Keratinocyte (primary cell): ENCODE measurements around the gene GNAT2. TPM values are rescaled to one million over a fixed set of nuclear protein-coding genes. Genes with fewer than 3 reads are reported as not detected.

Experiments
- DNase-seq: peaks from one replicate; pipeline ENCODE4 v3.0.0-alpha.2; 2011; ENCODE audit warnings: low read depth, missing footprints, low spot score
- FAIRE-seq: peaks from 2 replicates; lab custom pipeline; 2011; peaks lifted over from hg19 to GRCh38; lab: Jason Lieb, UNC
- H2AFZ ChIP-seq: 2 replicates; pipeline ENCODE4 v1.6.0; 2012; ENCODE audit warnings: low read length, control low read depth, inconsistent platforms; ENCODE audit not compliant: control insufficient read depth
- H3K27ac ChIP-seq: 2 replicates; pipeline ENCODE4 v1.5.1; 2011; ENCODE audit warnings: low read length; ENCODE audit not compliant: control insufficient read depth, insufficient read depth
- H3K27me3 ChIP-seq: 3 replicates; pipeline ENCODE4 v1.6.0; 2011; ENCODE audit warnings: low read length; ENCODE audit not compliant: control insufficient read depth, insufficient read depth; ENCODE audit errors: extremely low read depth
- H3K36me3 ChIP-seq, 2 experiments: 2 replicates in 1 of 2; 3 replicates in 1 of 2; pipeline ENCODE4 v1.5.1; 2011; ENCODE audit warnings: low read length in 2 of 2, mild to moderate bottlenecking in 1 of 2; ENCODE audit not compliant: control insufficient read depth in 2 of 2, insufficient read depth in 2 of 2; ENCODE audit errors: extremely low read depth in 1 of 2
- H3K4me1 ChIP-seq: 3 replicates; pipeline ENCODE4 v1.5.1; 2011; ENCODE audit warnings: low read length; ENCODE audit not compliant: control insufficient read depth, insufficient read depth; ENCODE audit errors: extremely low read depth
- H3K4me2 ChIP-seq: 3 replicates; pipeline ENCODE4 v1.6.0; 2011; ENCODE audit warnings: low read depth, low read length; ENCODE audit not compliant: control insufficient read depth, insufficient read depth; ENCODE audit errors: extremely low read depth
- H3K4me3 ChIP-seq, 3 experiments: fragments of 200-600 bp in 1 of 3; sonication (generic) in 1 of 3; 2 replicates in 2 of 3; 3 replicates in 1 of 3; pipeline ENCODE4 v1.5.1; 2011 to 2016; ENCODE audit warnings: low read length in 3 of 3, mild to moderate bottlenecking in 3 of 3, control low read depth in 2 of 3, inconsistent platforms in 1 of 3, low read depth in 1 of 3, mixed read lengths in 1 of 3, mixed run types in 1 of 3, moderate library complexity in 1 of 3; ENCODE audit not compliant: control insufficient read depth in 2 of 3, insufficient read depth in 2 of 3; ENCODE audit errors: extremely low read depth in 1 of 3
- H3K79me2 ChIP-seq: 2 replicates; pipeline ENCODE4 v1.6.0; 2012; ENCODE audit warnings: low read length; ENCODE audit not compliant: control insufficient read depth, insufficient read depth
- H3K9ac ChIP-seq: 3 replicates; pipeline ENCODE4 v1.6.0; 2011; ENCODE audit warnings: low read length; ENCODE audit not compliant: control insufficient read depth, insufficient read depth; ENCODE audit errors: extremely low read depth
- H3K9me1 ChIP-seq: 3 replicates; pipeline ENCODE4 v1.6.0; 2011; ENCODE audit warnings: low read length; ENCODE audit not compliant: control insufficient read depth, insufficient read depth; ENCODE audit errors: extremely low read depth
- H3K9me3 ChIP-seq: 2 replicates; pipeline ENCODE4 v1.5.1; 2012; ENCODE audit warnings: low read depth, low read length; ENCODE audit not compliant: control insufficient read depth
- H4K20me1 ChIP-seq: 3 replicates; pipeline ENCODE4 v1.6.0; 2011; ENCODE audit warnings: low read length; ENCODE audit not compliant: control insufficient read depth, insufficient read depth; ENCODE audit errors: extremely low read depth
- EZH2 ChIP-seq: IDR thresholded peaks from one replicate; pipeline ENCODE4 v1.6.1; 2012; ENCODE audit warnings: inconsistent platforms, mild to moderate bottlenecking, low read length, moderate library complexity
- dilution Hi-C: fragments of 300-500 bp; cut with MboI; formaldehyde crosslinking; loops from one replicate; pipeline ENCODE4 v1.7.0; 2020; ENCODE audit warnings: low sequenced_read_pairs; ENCODE audit not compliant: extremely low pct_ligation_motif_present
- polyA plus RNA-seq, 5 experiments: library from polyadenylated mRNA; depleted of rRNA in 3 of 5; stranded (reverse) in 3 of 5; stranded (forward) in 1 of 5; unstranded in 1 of 5; fragments of >200 nt; gene quantifications; 1 replicate in 1 of 5; 2 replicates in 3 of 5; 3 replicates in 1 of 5; pipeline versions ENCODE4 v1.2.1 to v1.2.3, GENCODE V29; 2011 to 2012; ENCODE audit warnings: missing spikeins in 2 of 5, low read depth in 1 of 5, low replicate concordance in 1 of 5
- TF ChIP-seq, protein P1 (sequence below), 3 experiments: IDR thresholded peaks in 1 of 3; conservative IDR thresholded peaks in 1 of 3; optimal IDR thresholded peaks in 1 of 3; 2 replicates in 2 of 3; 3 replicates in 1 of 3; pipeline versions ENCODE3 to v1.5.1; 2011; ENCODE audit warnings: low read length in 3 of 3, mild to moderate bottlenecking in 3 of 3, moderate library complexity in 2 of 3, control low read depth in 1 of 3, inconsistent platforms in 1 of 3; ENCODE audit not compliant: insufficient read depth in 2 of 3; ENCODE audit errors: extremely low read depth in 1 of 3

The GNAT2 gene
- polyA plus RNA-seq, 1 donor (not counting 4 experiments of a cell fraction or from before 2014, with no cell fraction given), result 0.17 TPM

DNA sequence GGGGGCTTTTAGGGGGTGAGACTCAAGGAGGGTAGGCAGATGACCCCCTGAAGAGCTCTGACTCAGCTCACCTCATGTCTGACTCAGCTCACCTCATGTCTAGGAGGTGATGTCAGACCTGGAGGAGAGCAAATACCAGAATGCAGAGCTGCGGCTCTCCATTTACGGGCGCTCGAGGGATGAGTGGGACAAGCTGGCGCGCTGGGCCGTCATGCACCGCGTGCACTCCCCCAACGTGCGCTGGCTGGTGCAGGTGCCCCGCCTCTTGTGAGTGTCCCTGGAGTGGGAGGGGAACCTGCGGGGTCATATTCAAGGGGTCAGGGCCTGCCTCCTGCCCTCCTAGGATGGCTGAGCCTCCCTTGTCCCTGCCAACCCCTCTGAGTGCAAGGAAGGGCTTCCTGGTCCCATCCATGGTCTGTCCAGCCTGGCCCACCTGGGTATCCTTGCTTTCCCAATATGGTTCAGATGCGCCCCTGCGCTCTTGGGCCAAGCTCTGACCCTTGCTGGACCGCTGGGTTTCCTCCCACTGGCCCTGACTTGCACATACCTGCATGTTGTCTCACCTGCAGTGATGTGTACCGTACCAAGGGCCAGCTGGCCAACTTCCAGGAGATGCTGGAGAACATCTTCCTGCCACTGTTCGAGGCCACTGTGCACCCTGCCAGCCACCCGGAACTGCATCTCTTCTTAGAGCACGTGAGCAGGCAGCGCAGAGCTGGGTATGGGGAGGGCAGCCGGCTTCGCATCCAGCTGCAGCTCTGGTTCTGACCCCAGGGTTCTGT is 9.3 kb upstream of the GNAT2 start:
- no peaks in the 10 kb centered on the region for H3K9me3 ChIP-seq
- DNase-seq (no peak), FAIRE-seq (no peak)
- no peak overlapping the region for H3K27ac ChIP-seq
- no peak overlapping the region for H3K4me2 ChIP-seq
- no peak overlapping the region for H3K9ac ChIP-seq
- no peak overlapping the region for H3K4me3 ChIP-seq
- peaks cover 11 to 25% of the 10 kb centered on the region in 2 experiments for H3K36me3 ChIP-seq
- dilution Hi-C loops, result no loop called here
- no peak for TF ChIP-seq EZH2
- TF ChIP-seq, protein P1, sequence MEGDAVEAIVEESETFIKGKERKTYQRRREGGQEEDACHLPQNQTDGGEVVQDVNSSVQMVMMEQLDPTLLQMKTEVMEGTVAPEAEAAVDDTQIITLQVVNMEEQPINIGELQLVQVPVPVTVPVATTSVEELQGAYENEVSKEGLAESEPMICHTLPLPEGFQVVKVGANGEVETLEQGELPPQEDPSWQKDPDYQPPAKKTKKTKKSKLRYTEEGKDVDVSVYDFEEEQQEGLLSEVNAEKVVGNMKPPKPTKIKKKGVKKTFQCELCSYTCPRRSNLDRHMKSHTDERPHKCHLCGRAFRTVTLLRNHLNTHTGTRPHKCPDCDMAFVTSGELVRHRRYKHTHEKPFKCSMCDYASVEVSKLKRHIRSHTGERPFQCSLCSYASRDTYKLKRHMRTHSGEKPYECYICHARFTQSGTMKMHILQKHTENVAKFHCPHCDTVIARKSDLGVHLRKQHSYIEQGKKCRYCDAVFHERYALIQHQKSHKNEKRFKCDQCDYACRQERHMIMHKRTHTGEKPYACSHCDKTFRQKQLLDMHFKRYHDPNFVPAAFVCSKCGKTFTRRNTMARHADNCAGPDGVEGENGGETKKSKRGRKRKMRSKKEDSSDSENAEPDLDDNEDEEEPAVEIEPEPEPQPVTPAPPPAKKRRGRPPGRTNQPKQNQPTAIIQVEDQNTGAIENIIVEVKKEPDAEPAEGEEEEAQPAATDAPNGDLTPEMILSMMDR (optimal IDR thresholded peaks at IDR 0.05 in 1 of 3, IDR thresholded peaks at IDR 0.05 in 1 of 3, conservative IDR thresholded peaks at IDR 0.05 in 1 of 3; ENCODE audit: extremely low read depth in 1 of 3, insufficient read depth in 2 of 3, low read length in 3 of 3), result no peak
- H3K79me2 ChIP-seq, result peaks cover 13% of the 10 kb centered on the region
- H3K4me1 ChIP-seq, result peaks cover 3% of the 10 kb centered on the region
- H3K27me3 ChIP-seq, result no peaks in the 10 kb centered on the region
- H3K9me1 ChIP-seq, result no peaks in the 10 kb centered on the region
- H2AFZ ChIP-seq, result no peak overlapping the region
- no peaks in the 10 kb centered on the region for H4K20me1 ChIP-seq

DNA sequence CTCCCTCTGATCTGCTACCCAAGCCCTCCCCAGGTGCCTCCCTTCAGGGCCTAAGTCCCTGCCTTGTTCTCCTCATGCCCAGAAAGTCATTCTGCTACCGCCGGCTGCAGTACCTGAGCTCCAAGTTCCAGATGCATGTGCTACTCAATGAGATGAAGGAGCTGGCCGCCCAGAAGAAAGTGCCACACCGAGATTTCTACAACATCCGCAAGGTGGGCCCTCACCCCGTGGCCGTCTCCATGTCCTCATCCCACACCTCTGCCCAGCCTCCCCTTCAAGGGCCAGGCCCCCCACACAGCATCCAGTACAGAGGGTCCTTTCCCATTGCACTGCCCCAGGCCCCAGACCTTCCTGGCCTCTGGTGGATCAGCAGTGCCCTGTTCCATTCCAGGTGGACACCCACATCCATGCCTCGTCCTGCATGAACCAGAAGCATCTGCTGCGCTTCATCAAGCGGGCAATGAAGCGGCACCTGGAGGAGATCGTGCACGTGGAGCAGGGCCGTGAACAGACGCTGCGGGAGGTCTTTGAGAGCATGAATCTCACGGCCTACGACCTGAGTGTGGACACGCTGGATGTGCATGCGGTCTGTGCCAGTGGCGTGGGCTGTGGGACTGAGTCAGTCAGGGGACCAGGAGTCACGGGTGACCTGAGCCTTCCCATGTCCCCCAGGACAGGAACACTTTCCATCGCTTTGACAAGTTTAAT is 8.4 kb upstream of the GNAT2 start:
- H3K4me2 ChIP-seq, result no peak overlapping the region
- dilution Hi-C loops, result no loop called here

More for the DNA sequence above, 8.4 kb upstream of the GNAT2 start:
- Histone ChIP-seq H3K79me2 (peaks cover 21% of the 10 kb centered on the region), H4K20me1 (no peaks in the 10 kb centered on the region), H3K27me3 (no peaks in the 10 kb centered on the region), H3K4me3 (no peak overlapping the region), H3K27ac (no peak overlapping the region), H2AFZ (no peak overlapping the region), H3K9me3 (no peaks in the 10 kb centered on the region), H3K4me1 (peaks cover 3% of the 10 kb centered on the region), H3K9ac (no peak overlapping the region), H3K36me3 (peaks cover 11 to 25% of the 10 kb centered on the region in 2 experiments), H3K9me1 (no peaks in the 10 kb centered on the region)
- no peak for FAIRE-seq
- DNase-seq, result no peak
- TF ChIP-seq EZH2, result no peak
- TF ChIP-seq, protein P1 (optimal IDR thresholded peaks at IDR 0.05 in 1 of 3, IDR thresholded peaks at IDR 0.05 in 1 of 3, conservative IDR thresholded peaks at IDR 0.05 in 1 of 3; ENCODE audit: extremely low read depth in 1 of 3, insufficient read depth in 2 of 3, low read length in 3 of 3), result no peak
